B cell (primary cell): ENCODE measurements around the gene GLIPR2.

ENCODE experiments used
- CTCF ChIP-seq: fragments of 200-600 bp; IDR thresholded peaks from one replicate; pipeline ENCODE4 v1.8.0; 2022; ENCODE audit warnings: antibody characterized with exemption, mild to moderate bottlenecking
- EZH2 ChIP-seq: IDR thresholded peaks from 2 replicates; pipeline ENCODE4 v1.6.1; 2012; ENCODE audit warnings: borderline replicate concordance, low read depth, mild to moderate bottlenecking, moderate library complexity, low read length; ENCODE audit not compliant: insufficient read depth, poor library complexity, severe bottlenecking

GRCh38 chr9:36126016-36126730 lies 10.4 kb upstream of the GLIPR2 start:
- TF ChIP-seq EZH2 (no peak), CTCF (no peak)
